Measurements from ENCODE around the gene OR2M4.

OR2M4 gene, protein sequence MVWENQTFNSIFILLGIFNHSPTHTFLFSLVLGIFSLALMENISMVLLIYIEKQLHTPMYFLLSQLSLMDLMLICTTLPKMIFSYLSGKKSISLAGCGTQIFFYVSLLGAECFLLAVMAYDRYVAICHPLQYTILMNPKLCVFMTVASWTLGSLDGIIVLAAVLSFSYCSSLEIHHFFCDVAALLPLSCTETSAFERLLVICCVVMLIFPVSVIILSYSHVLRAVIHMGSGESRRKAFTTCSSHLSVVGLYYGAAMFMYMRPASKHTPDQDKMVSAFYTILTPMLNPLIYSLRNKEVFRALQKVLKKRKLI

DNA sequence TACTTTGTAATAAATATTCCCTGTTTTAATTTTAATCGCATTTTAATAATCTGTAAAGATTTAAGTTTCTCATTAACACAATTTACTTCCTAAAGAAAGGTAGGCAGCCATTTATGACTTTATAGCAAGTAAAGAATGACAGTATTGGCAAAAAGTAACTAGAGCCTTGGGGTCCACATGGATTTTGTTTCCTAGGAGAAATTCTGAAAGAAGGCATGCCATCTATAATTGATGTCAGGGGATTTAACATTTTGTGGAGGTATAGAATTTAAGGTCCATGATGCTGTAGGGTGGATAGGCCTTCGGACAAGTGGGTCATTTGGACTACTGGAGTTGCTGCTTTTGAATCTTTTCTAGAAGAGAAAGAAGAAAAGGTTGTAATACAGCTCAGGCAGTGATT is at the start of gene OR2M4:
OR2M4 (plus strand) TSS at position 301 of the 400 bp plus-strand sequence. CDS start 7,512 bp downstream, outside the sequence.
- TF ChIP-seq, protein P1, sequence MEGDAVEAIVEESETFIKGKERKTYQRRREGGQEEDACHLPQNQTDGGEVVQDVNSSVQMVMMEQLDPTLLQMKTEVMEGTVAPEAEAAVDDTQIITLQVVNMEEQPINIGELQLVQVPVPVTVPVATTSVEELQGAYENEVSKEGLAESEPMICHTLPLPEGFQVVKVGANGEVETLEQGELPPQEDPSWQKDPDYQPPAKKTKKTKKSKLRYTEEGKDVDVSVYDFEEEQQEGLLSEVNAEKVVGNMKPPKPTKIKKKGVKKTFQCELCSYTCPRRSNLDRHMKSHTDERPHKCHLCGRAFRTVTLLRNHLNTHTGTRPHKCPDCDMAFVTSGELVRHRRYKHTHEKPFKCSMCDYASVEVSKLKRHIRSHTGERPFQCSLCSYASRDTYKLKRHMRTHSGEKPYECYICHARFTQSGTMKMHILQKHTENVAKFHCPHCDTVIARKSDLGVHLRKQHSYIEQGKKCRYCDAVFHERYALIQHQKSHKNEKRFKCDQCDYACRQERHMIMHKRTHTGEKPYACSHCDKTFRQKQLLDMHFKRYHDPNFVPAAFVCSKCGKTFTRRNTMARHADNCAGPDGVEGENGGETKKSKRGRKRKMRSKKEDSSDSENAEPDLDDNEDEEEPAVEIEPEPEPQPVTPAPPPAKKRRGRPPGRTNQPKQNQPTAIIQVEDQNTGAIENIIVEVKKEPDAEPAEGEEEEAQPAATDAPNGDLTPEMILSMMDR (IDR thresholded peaks at IDR 0.05; ENCODE audit: low read depth, low read length, missing control alignments) = no peak
- in situ Hi-C loops (cut with HindIII; ENCODE audit: low pct_ligation_motif_present, low sequenced_read_pairs) = no loop called here
- Histone ChIP-seq H3K4me3 (ENCODE audit: low read depth, low read length) (no peak within 1 kb of the TSS), H3K27ac (no peak within 1 kb of the TSS), H3K36me3 (replicated peaks) (no peaks in the 10 kb centered on the region), H3K27me3 (replicated peaks) (no peaks in the 10 kb centered on the region)
- no peak for DNase-seq

DNA sequence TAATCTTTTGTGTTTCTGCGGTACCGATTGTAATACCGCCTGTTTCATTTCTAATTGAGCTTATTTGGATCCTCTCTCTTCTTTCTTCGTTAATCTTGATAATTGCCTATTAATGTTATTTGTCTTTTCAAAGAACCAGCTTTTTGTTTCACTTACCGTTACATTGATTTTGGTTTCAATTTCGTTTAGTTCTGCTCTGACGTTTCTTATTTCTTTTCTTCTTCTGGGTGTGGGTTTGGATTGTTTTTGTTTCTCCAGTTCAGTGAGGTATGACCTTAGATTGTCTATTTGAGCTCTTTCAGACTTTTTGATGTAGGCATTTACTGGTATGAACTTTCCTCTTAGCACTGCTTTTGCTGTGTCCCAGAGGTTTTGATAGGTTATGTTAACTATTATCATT is 47.2 kb upstream of the OR2M4 start:
- H3K27ac ChIP-seq = no peak overlapping the region
- H3K4me3 ChIP-seq (ENCODE audit: low read depth, low read length) = no peak overlapping the region
- in situ Hi-C loops (cut with HindIII; ENCODE audit: low pct_ligation_motif_present, low sequenced_read_pairs) = no loop called here
- no peaks in the 10 kb centered on the region for H3K36me3 ChIP-seq (replicated peaks)
- TF ChIP-seq, protein P1 (IDR thresholded peaks at IDR 0.05; ENCODE audit: low read depth, low read length, missing control alignments) = no peak
- no peaks in the 10 kb centered on the region for H3K27me3 ChIP-seq (replicated peaks)
- DNase-seq = no peak

DNA sequence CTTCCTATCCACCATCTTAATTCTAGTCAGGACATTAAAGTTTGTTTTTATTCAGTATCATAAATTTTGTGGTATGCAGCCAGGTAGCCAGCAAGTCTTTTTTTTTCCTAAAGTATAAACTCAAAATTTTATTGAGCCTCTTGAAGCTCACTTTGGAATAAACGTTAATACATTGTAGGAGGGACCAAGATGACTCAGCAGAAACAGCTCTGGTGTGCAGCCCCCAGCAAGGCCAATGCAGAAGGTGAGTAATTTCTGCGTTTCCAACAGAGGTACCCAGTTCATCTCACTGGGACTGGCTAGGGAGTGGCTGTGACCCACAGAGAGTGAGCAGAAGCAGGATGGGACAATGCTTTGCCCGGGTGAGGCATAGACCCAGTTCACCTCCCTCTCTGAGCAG is 43.9 kb upstream of the OR2M4 start:
- TF ChIP-seq, protein P1 (IDR thresholded peaks at IDR 0.05; ENCODE audit: low read depth, low read length, missing control alignments) = no peak
- in situ Hi-C loops (cut with HindIII; ENCODE audit: low pct_ligation_motif_present, low sequenced_read_pairs) = no loop called here
- DNase-seq = no peak

DNA sequence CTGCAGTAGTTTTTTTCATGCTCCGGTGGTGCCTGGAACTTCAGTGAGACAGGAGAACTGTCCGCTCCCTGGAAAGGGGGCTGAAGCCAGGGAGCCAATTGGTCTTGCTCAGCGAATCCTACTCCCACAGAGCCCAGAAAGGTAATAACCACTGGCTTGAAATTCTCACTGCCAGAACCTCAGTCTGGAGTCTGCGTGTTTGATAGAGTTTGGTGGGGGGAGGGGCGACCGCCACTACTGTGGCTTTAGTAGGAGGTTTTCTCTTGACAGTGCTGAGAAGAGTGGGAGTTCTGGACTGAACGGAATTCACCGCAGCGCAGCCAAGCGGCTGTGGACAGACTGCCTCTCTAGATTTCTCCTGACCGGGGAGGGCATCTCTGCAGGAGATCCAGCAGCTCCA is 42.2 kb upstream of the OR2M4 start:
- Histone ChIP-seq H3K4me3 (ENCODE audit: low read depth, low read length) (no peak overlapping the region), H3K27ac (no peak overlapping the region), H3K36me3 (replicated peaks) (no peaks in the 10 kb centered on the region), H3K27me3 (replicated peaks) (no peaks in the 10 kb centered on the region)
- in situ Hi-C loops (cut with HindIII; ENCODE audit: low pct_ligation_motif_present, low sequenced_read_pairs) = no loop called here
- TF ChIP-seq, protein P1 (IDR thresholded peaks at IDR 0.05; ENCODE audit: low read depth, low read length, missing control alignments) = no peak
- no peak for DNase-seq

More for the DNA sequence above, 43.9 kb upstream of the OR2M4 start:
- H3K4me3 ChIP-seq (ENCODE audit: low read depth, low read length) = no peak overlapping the region
- H3K27ac ChIP-seq = no peak overlapping the region
- H3K36me3 ChIP-seq (replicated peaks) = no peaks in the 10 kb centered on the region
- no peaks in the 10 kb centered on the region for H3K27me3 ChIP-seq (replicated peaks)

DNA sequence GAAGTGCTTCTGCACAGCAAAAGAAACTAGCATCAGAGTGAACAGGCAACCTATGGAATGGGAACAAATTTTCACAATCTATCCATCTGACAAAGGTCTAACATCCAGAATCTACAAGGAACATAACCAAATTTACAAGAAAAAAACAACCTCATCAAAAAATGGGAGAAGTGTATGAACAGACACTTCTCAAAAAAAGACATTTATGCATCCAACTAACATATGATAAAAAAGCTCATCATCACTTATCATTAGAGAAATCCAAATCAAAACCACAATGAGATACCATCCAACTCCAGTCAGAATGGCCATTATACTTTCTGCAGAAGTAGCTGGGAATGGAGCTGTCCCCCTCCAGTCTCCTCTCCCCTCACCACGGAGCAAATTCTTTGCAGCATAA is 37.1 kb upstream of the OR2M4 start:
- in situ Hi-C loops (cut with HindIII; ENCODE audit: low pct_ligation_motif_present, low sequenced_read_pairs) = no loop called here
- H3K4me3 ChIP-seq (ENCODE audit: low read depth, low read length) = no peak overlapping the region
- no peaks in the 10 kb centered on the region for H3K36me3 ChIP-seq (replicated peaks)
- H3K27me3 ChIP-seq (replicated peaks) = no peaks in the 10 kb centered on the region
- no peak overlapping the region for H3K27ac ChIP-seq
- DNase-seq = no peak
- TF ChIP-seq, protein P1 (IDR thresholded peaks at IDR 0.05; ENCODE audit: low read depth, low read length, missing control alignments) = no peak

DNA sequence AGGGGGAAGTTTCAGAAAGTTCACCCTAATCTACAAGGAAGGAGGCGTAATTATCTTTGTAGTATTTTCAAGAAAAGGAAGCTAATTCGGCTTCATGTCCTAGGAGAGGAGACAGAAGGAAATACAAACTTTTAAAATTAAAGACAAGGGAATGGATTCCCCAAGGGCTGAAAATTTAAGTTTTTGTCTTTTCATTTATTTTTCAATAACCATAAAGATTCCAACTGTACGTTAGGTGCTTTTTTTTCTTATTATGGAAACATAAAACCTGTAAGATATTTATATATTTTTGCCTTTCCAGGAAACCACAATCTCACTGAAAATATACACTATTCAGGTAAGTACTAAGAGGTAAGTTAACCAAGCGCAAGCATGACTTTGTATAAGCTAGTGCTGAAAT is 34.3 kb upstream of the OR2M4 start, which contains the start of gene OR2M3:
OR2M3 (plus strand) TSS at position 301 of the 400 bp plus-strand sequence. CDS start 5,803 bp downstream, outside the sequence.
- in situ Hi-C loops (cut with HindIII; ENCODE audit: low pct_ligation_motif_present, low sequenced_read_pairs) = no loop called here
- no peaks in the 10 kb centered on the region for H3K27me3 ChIP-seq (replicated peaks)
- H3K4me3 ChIP-seq (ENCODE audit: low read depth, low read length) = no peak within 1 kb of the TSS
- no peak within 1 kb of the TSS for H3K27ac ChIP-seq
- TF ChIP-seq, protein P1 (IDR thresholded peaks at IDR 0.05; ENCODE audit: low read depth, low read length, missing control alignments) = no peak
- no peak for DNase-seq
- no peaks in the 10 kb centered on the region for H3K36me3 ChIP-seq (replicated peaks)

Data from brain microvascular endothelial cell (primary cell).